ENCODE data around the gene SSBP4.

Gene SSBP4

DNA sequence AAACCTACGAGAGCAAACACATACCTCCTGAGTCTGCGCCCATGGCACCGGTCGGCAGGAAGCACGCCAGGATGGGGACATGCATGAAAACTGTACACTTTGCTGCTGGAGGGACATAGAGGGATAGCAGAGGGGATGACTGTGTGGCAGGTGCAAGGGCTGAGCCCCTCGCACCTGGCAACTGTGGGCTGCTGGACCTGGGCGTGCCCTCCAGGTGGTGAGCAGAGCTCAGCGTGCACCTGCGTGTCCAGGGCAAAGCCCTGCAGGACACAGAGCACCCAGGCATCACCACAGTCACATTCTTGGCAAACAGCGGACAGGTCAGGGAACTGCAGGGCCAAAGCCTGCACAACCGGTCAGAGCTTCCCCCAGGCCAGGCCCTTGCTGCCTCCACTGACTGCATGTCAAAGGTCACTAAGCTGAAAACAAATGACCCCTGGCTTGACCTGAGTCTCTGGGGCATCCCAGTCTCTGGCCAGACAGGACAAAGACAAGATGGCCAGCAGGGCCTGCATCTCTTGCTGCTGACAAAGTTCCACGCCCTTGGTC is 27.7 kb downstream of the SSBP4 start:
- no peak for DNase-seq

- no peak for DNase-seq
Observed at GRCh38 chr19:18449552-18449951, 30.4 kb downstream of the SSBP4 start.

- no peak for DNase-seq
Observed at GRCh38 chr19:18450021-18450930, 31.1 kb downstream of the SSBP4 start.

GRCh38 chr19:18450931-18451836 is 32.0 kb downstream of the SSBP4 start:
- peak; percentile 8 for DNase-seq

DNA sequence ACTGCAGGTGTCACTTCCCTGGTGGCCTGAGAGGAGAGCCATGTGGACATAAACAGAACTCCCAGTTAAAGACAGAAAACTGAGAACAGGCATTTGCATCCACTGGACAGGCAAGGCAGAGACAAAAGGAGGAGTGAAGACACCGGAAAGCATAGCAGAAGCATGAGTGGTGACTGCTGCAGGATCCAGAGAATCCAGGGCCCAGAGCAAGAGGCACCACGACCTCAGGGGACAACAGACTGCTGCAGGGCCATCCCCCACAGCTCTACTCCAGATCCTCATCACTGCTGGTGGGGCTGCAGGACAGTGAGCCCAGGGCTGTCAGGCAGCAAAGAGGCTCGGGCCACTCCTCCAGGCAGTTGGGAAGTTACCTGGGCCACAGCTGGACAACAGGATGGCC is 33.2 kb downstream of the SSBP4 start:
- no peak for DNase-seq

DNA sequence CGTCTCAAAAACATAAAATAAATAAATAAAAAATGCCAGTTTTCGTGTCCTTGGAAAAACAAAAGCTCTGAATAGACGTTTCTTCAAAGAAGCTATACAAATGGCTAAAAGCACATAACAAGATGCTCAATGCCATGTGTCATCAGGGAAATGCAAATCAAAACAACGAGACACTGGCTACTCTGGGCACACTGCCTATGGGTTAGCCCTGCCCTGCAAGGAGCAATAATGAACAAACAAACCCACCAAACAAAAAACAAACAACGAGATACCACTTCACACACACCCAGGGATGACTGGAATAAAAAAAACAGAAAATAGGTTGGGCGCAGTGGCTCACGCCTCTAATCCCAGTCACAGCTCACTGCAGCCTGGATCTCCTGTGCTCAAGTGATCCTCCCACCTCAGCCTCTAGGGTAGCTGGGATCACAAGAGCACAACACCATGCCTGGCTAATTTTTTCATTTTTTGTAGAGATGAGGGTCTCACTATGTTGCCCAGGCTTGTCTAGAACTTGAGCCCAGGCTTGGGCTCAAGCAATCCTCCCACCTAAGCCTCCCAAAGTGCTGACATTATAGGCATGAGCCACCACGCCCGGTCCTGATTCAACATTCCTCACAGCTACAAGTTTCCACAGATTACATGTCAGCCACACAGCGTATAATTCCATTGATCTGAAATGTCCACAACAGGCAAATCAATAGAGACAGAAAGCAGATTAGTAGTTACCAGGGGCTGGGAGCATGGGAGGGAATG is 34.2 kb downstream of the SSBP4 start:
- DNase-seq, result no peak

- no peak for DNase-seq
Observed at GRCh38 chr19:18456279-18456678, 37.1 kb downstream of the SSBP4 start.

GRCh38 chr19:18456974-18457373 is 37.8 kb downstream of the SSBP4 start:
- DNase-seq, result no peak

DNA sequence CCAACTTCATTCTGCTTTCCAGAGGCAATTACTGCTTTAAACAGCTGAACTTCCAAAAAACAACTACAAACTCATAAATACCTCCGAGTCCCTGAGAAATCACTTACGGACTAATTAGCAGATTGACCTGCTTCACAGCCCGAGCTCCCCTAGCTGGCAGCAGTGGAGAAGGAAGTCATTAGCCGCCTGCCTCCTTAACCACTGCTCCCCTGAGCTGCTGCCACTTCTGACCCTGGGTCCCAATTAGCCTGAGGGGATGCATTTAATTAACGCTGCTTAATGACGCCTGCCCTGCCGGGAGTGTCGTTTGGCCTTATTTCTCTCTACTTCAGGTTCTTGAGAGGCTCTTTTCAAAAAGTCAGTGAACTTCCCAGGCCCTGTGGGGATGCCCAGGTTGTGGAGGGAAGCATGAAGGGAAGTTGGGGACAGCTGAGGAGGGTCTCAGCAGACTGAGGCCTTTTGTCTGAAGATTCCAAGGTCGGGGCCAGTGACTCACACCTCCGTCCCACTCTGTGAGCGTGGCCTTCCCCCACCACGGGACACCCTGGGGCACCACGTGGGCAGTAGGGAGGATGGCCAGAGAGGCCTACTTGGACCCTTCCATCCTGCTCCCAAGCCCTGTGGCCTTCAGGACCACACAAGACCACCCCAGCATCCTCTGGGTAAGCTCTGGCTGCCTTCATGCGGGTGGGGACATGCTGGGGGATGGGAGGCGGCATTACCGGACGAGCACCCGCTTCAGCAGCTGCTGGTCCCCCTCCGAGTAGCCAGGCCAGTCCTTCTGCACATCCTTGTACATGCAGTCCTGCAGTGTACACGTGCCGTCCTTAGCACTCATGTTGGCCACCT is 38.5 kb downstream of the SSBP4 start:
- no peak for DNase-seq

DNA sequence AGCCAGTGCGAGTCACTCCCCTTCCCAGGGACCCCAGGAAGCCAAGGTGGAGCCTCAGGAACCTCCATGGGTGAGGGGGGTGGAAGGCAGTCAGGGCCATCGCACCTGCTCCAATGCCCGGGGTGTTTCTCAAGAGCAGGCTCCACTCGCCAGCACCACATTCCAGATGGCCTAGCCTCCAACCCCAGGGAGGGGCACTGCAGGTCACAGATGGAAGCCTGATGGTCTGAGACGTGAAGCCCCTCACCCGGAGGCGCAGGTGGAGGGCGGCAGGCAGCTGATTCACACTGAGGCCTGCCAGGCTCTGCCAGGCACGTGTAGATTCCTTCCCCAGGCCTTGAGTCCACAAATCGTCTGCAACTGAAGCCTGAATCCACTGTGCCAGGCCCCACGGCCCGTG is 41.7 kb downstream of the SSBP4 start:
- DNase-seq, result no peak

DNA sequence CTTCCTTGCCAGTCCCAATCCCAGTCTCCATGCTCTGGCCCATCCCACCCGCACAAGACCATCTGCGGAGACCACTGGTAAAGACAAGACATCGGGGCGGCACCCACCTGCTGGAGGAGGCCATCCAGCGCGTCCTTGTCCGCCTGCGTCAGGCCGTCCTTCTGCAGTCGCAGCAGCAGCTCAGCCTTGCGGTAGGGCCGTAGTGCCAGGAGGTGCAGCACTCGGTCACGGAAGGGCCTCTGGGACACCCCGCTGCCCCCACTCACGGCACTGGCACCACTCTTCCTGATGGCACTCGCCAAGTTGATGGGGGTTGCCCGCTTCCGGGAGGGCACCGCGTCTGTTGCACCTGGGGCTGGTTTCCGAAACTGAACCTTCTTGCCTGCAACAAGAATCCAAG is 42.3 kb downstream of the SSBP4 start:
- no peak for DNase-seq

DNA sequence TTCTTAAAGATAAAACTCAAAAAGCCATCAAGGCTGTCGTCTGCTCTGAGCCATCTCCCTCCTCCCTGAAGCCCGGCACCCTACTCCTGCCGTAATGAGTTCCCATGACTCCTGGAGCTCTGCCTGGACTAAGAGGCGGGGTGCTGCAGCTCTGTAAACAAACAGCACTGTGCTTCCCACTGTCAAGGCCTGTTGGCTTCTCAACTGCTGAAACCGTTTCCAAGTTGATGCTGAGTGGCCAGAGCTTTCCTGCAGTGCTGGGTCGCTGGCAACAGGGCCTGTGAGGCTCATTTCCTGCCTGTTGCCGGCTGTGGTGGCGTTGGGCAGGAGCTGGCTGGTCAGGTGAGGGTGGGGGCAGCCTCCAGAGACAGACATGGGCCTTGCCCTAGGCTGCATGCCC is 45.4 kb downstream of the SSBP4 start:
- DNase-seq, result peak; percentile 60

DNA sequence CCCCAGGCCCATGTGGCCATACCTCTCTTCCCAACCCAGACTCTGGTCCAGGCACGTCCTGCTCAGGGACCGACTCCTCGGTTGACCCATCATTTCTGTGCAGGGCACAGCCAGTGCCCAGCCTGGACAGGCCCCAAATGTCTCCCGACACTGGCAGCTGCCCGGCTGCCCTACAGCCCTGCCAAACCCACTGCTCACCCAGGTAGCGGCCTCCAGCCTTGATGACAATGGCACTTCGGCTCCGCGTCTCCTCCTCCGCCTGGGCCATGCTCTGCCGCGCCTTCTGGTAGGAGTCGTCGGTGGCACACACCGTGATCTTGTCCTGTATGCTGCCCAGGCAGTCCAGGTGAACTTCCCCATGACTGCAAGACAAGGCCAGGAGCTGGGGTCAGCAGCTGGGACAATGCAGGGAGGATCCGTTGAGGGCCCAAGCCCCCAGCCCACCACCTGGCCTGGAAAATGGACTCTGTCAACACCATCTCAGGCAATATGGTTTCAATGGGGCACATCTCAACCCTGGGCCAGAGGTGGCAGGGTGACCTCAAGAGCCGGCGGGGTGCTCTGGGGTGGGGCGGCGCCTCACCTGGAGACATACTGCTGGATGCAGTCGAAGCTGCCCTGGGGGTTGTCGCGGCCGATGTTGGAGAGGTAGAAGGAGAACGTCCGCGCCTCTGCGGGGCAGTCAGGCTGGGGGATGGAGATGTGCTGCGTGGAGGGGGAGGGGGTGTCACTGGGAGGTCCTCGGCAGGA is 46.2 kb downstream of the SSBP4 start:
- no peak for DNase-seq

- no peak for DNase-seq
Observed at GRCh38 chr19:18465964-18466339, 46.8 kb downstream of the SSBP4 start.

DNA sequence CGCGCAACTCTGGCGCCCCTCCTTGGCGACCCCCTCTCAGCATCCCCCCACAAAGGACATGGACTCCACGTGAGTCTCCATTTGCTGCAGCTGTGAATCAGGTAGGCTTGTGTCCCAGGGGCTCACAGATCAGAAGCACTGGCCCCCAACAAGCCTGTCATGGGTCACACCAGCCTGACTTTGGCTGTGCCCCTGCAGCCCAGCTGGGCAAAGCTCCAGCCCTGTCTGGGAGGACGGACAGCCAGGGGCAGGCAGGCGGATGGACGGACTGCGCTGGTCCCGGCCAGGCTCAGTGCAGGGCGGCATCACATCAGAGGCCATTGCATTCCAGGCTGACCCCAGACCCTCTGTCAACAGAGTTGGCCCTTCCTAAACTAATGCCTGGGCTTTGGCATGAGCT is 47.2 kb downstream of the SSBP4 start:
- no peak for DNase-seq

GRCh38 chr19:18467978-18468377 is 48.8 kb downstream of the SSBP4 start:
- DNase-seq, result no peak

DNA sequence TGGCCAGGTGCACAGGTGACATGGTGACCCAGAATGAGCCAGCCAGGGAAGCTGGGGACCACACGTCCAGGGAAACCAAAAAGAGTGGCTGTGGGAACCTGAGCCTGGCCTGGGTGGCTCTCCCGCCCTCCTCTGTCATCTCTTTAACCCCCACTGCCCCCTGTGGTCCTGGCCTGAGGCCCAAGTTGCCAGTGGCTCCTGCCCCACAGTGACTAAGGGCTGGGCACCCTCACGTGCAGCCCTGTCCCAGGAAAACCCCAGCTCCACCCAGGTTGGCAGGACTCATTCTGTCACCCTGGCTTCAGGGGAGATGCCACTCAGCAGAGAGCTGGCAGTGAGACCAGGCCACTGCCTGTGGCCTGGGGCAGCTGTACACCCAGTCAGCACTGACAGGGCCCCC is 49.3 kb downstream of the SSBP4 start:
- no peak for DNase-seq

GRCh38 chr19:18469069-18469846 is 50.1 kb downstream of the SSBP4 start:
- no peak for DNase-seq

DNA sequence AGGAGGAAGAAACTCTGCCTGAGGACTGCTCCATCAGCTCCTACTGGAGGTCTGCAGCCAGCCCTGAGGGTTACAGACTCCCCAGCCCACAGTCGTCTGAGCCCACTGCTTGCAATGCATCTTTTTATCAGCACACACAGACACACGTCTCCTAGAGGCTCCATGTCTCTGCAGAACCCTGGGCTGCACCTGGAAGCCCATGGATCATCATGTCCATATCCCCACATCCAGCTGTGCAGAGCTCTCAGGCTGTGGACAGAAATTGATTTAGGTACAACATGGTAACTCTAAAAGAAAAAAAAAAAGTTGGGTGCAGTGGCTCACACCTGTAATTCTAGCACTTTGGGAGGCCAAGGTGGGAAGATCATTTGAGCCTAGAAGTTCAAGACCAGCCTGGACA is 51.6 kb downstream of the SSBP4 start:
- no peak for DNase-seq

- no peak for DNase-seq
Observed at GRCh38 chr19:18473003-18473705, 54.0 kb downstream of the SSBP4 start.

Measured in NCI-H2081 treated with DMSO at 0.1 percent for 48 hours (cell line).